G401.6 (cell line): ENCODE results near the gene HOXA4.

Experiments used
- FAIRE-seq: peaks from 2 replicates; lab custom pipeline; 2012; peaks lifted over from hg19 to GRCh38; lab: Jason Lieb, UNC

The HOXA4 gene

DNA sequence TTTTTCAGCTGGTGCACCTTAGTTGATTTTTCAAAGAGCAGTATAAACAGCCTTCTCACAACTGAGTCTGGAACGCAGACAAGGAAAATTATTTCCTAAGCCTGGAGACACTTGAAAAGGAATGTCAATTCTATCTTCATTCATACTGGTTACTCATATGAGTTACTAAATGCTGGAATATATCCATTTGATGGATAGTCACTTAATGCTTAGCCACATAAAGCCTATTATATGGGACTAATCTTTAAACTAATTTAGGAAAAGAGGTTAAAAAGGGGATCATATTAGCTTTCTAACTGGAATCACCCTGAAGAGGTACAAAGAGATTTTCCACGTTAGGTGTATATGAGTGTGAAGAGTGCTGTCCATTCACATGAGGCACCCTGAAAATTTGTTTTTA, 1.7 kb upstream of the HOXA4 start:
- peak; percentile 56 for FAIRE-seq

DNA sequence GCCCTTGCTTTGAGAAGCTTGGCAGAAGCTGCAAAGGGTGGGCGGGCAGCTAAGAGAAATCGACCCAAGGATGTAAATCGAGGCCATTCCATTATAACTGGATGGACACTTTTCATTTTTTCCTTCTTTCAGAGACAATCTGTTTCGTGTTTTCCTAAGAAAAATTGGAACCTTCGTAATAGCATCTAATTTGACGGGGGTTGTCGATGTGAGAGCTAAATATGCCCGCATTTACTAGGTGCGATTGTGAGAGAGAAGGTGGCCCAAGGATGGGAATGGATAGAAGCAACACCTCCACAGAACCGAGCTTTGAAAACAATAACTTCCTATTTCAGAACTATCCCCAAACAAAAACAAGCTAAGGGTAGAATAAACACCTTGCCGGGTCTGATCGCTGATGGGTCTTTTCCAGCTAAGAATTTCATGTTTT, 848 bp upstream of the HOXA4 start:
- peak; percentile 67 for FAIRE-seq

DNA sequence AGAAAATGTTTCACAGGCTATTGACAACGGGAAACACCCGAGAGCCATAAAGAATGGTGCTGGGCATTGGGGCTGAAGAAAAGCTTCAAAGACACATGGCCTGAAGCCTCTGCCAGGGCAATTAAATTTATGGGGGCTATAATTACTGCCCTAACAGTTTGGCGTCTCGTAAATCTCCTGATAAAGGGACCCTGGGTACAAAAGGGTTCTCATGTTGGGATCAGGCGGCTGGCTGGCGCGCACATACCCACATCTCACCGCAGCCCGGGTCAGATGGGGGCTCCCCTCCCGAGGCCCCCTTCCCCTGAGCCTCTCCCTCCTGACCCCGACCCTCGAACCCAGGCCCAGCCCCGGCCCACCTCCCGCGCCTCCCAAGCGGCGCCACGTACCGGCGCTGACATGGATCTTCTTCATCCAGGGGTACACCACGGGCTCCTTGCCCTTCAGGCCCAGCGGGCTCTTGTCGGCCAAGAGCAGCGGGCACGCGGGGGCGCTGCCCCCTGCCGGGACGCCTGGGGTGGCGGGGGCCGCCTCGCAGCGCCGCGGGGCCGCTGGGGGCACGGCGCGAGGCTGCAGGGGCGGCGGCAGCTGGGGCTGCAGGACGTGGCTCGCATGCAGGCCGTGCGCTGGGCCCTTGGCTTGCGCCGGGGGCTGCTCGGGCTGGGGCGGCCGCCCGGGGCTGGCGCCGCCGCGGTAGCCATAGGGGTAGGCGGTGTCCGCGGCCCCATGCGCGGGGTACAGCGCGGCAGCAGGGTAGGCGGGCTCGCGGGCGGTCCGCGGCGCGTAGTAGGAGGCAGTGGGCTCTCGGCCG, 623 bp downstream of the HOXA4 start:
- FAIRE-seq = no peak

DNA sequence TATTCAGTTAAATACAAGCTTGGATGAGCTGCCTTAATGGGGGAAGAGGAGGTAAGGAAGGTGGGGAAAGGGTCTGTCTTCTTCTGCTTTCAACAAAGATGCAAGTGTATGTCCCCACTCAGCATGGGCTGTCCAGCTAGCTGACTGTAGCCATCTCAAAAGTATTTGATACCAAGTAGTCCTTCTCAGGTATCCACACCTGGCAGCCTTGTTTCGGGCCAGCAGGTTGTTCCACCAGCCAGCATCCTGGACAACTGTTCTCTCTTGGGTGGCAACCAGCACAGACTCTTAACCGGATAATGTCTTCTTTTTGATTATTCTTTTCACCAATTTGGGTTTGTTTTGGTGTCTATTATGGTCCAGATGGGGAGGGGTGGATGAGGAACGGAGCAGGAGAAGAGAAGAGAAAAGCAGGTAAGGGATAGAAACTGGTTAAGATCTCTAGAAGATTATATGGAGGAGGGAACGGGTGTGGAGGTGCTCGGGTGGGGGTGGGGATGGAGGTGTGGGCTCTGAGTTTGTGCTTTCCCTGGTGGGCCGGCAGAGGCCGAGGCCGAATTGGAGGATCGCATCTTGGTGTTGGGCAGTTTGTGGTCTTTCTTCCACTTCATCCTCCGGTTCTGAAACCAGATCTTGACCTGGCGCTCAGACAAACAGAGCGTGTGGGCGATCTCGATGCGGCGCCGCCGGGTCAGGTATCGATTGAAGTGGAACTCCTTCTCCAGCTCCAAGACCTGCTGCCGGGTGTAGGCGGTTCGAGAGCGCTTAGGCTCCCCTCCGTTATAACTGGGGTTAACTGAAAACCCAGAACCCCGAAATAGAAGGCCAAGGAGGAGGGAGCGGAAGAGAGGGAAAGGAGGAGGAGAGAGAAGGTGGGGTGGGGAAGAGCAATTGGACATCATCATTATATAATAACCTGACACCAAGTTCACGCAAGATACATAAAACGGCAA, 1.5 kb downstream of the HOXA4 start:
- no peak for FAIRE-seq

DNA sequence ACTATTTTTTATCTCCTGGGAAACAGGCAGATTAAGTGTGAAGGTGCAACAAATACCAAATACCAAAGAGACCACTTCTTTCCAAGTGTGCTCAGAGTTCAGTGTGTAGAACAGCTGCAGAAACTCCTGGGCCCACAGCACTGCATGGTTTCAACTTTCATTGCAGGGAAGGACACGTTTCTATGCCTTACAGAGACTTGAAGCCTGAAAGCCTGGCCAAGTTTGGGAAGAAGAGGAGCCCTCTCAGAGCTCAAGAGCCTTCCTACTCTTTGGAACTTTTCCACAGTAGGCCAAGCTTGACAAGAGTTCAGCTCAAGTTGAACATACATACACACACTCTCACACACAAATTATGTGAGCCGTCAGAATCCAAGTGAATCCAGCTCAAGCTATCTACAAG, 2.5 kb downstream of the HOXA4 start:
- FAIRE-seq = peak; percentile 93

DNA sequence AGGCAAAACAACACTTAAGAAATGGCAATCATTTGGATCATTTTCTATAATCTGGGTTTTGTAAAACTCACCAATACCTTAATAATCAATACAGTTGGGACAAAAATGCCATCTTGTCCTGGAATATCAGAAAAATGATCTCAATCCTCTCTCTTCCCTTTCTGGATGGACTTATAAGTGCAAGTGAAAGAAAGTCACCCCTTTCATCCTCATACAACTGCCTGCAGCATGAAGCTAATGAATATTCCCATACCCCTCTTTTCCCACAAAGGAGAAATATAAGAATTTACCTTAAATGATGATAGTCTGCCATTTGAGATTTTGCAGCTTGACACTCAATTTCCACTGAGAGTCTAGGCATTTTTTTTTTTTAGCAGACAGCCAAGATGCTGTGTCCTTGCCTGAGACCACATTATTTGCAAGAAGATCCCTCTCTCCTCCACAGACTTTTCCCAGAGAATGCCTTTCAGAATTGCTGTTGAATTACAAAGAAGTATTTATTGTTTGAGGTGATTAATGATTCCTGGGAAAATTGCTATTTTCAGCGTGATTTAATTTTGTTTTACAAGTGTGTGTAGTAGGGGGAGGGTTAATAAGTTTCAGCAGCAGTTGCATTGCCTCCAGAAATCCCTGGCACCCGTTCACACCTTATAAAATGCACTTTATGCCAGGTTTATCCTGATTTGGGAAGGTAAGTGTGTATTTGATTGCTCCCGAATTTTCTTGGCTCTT, 3.8 kb downstream of the HOXA4 start:
- no peak for FAIRE-seq

DNA sequence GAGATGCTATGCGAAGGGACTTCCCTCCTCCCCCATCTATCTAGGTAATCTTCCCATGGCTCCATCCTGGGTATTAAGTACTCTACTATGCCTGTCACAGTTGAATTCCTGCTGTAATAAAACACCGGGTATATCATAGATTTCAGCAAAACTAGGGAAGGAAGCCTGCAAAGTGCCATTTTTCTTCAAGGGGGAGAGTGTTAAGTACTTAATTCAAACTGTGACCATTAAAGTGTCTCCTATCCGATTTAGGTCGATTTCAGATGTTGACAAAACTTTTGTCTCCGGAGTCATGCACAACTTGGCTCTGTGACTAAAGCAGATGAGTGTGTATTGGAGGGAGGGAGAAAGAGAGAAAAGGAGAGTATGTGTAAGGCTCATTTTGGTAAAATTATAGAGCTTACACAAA, 4.6 kb downstream of the HOXA4 start:
- no peak for FAIRE-seq

DNA sequence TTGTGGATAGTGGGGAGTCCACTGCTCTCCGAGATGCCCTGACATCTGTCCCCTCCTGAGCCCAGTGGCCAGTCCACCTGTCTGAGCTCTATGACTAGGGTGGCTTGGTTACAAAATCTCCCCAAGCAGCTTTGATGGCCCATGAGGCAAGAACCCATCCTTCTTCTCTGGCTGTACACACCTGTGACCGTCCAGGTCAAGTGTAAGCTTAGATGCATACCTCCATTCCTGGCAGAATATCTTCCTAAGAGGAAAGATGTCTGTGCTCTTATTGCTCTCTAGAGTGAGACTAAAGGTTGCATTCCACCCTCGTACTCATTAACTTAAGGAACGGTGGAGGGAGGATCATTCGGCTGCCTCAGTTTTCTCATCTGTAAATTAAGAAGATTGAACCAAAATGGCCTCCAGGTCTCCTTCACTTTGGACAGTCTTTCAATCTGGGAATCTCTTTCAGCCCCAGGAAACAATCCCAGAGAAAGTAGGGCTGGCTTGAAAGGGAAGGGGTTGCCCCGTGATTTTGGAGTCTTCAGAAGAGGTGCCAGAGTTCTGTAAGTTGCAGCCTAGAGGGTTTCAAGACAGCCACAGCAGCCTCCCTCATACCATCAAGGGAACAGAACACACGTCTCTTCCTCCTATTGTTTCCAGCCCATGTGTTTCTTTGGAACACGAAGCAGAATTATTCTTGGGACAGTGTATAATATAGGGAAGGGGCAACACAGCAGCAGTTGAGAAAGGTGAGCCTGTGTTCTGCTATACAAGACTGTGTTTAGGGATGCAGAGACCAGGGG, 5.5 kb downstream of the HOXA4 start:
- FAIRE-seq = no peak

DNA sequence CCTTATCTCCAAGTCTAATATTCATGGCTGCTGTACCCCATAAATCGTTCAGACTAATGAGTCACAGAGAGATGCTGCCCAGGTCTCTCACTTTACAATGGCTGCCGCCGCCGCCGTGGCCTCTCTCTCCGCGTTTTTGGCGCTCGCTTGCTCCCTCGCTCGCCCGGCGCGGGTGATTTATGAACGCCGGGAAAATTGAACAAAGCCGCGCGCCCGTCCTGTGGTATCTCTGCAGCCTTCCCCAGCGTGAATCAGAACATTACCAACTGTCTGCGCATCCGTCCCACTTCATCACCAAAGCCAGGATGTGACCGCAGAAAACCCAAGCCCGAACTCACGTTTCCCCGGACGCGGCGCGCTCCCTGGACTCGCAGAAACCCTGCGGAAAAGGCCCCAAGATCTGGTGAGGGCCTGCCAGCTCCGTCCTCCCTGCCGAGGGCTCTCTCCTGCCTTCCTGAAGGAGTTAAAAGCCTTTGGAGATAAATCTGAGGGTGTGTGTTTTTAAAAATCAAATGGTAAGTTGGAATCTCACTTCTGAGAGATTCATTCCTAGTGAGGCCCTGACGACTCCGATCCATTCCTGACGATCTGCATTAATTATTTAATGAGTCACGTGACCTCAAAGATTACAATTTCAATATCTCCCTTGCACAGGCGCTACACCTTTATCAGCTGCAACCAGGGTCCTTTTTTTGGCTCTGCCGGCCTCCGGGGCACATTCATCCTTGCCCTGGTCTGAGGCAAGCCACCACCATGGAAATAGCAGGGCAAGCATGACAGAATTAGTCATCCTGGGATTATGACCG, 6.3 kb downstream of the HOXA4 start:
- FAIRE-seq = no peak

DNA sequence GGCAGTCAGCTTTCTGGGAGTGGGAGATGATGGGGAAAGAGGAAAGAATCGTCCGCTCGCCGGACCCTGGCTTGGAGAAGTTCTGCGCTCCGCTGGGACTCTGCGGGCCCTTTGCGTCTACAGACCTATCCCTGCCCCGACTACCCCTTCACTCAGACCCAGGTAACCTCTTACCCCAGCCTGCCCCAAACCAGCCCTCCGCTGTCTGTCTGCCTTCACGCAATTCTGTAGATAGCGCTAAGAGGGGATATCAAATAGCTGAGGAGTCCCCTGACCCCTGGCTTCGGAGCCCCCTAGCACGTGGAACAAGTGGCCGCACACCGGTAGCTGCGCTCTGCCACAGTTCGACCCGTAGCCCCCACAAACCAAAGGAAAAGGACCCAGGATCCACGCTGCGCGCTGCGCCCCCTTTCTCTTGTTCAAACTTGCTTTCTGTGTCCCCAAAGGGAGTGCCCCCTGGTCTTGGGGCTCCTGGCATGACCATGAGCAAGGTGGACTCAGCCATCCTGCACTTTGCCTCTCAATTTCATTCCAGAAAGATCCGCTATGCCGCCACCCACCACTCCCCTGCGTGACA, 7.0 kb downstream of the HOXA4 start:
- FAIRE-seq = no peak

DNA sequence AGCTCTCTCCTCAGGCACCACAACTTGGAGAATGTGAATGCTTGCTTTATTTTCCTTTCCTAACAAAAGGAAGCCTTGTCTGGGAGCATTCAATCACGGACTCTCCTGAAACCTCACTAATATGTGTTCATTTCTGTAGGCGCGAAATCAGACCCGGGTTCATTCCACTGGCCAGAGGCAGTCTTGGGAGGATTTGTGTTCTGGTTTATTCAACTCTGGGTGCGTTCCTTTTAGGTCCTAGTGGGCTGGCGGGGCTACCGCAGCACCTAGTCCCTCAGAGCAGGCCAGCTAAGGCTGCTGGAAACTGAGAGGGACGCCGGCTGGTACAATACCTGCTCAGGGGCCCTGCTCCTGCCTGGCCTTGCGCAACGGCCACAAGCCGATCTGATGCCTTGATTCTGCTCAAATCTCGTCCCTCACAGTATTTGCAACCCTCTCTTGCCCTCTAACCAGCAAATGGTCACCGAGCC, 7.5 kb downstream of the HOXA4 start:
- FAIRE-seq = peak; percentile 78

DNA sequence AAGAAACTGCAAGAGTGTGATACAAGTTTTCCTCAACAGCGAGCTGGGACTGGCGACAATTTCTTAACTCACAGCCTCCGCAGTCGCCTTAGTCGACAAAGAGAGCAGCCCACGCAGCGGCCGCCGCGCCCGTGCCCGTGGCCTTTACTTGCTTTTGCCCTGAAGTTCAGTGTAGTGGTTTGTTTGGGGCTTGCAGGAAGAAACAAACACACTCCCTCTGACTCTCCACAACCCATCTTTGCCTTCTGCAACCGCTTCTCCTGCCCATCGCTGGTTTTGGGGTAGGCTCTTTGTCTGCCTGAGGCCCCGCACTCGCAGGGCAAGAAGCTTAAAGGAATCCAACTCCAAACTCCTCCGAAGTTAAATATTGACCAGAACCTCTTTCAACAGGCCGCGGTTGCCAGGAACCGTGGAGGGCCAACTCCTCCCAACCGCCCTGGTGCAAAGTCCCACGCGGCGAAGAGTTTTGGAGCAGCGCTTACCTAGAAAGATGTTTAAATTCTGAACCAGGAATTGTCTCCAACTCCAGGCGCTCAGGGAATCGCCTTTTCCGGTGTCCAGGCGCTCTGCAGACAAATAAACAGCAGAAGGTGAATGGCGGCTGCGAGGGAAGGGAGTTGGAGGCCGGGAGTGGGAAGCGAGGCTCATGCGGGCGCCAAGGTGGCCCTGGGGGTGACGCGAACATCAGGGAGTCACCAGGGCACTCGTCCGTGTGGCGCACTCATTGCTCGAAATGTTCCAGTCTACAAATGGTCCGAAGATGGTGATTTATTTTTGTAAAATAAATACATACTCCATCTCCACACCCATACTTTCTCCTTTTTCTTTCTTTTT, 8.3 kb downstream of the HOXA4 start:
- no peak for FAIRE-seq

DNA sequence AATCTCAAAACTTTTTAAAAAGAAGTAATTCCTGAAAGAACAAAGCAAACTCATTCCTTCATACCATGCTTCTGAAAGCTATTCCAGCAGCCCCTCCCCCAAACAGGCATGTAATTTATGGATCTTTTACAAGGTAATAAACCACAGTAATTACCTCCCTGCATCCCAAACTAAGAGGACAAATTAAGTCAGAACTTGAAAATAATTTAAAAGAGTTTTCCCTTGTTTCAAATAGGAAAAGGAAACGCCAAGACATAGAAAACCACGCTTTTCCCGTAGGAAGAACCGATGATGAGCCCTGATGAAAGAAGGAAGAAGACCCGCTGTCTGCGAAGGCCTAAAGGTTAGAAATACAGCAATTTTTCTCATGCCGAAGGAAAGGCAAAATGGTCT, 8.9 kb downstream of the HOXA4 start:
- FAIRE-seq = no peak

DNA sequence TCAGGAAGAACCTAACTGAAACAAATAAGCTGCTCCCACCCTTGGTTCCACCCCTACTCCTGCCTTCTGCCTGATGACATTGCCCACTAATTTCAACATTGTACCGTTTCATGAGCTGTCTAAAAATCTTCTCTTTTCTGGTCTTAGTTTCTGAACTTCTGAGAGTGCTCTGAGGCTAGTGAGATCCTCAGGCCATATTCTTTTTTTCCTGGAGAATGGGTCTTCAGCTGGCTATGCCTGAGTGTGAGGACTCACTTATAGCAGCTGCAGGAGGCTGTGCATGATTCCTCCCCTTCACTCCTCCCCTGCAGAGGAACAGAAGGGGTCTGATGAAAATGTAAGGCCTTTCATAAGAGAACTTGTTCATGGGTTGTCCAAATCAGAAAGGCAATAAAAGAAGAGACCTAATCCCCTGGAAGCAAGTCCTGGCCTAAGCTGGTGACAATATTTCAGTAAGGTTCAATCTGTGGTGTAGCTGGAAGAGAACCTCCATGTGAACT, 11.1 kb downstream of the HOXA4 start:
- peak; percentile 50 for FAIRE-seq

DNA sequence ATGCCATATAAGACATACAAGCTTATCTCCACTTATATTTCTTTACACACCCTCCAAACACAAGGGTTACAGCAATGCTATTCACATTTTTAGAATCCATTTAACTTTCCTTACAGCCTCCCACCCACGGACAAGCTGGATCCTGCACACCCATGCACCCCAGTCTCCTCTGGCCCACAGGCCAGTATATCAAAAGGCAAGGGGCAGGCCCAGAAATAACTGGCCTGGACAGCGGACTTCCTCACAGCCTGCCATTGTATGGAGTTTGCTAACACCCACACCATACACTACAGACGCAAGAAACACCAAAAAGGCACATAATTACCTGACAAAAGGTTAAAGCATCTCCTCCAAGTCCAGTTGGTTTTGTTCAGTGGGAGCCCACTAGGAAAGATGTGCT, 12.0 kb downstream of the HOXA4 start:
- FAIRE-seq = no peak

DNA sequence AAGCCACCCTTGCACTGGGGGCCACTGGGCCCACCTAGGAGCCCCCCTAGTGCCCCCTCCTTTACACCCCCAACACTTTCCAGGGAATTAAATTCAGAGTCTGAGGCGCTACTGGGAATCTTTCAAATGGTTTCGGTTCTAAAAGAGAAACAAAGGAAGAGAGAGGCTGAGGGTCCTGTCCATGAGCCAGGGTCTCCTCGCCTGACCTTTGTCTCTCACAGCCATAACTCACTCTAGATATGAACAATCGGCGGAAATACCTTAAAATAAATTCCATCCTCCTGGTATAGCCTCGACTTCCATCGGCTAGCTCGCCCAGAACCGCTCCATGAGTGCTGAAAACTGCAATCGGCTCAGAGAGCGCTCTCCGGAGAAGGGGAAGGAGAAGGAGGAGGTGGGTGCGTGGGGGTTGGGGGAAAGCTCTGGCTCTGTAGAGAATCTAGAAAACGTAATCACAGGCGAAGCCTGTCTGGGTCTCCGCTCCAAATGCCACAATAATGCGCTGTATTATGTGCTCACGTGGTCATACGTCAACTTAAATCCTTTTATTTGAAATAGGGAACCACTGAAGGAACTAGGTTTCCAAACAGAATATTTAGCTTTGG, 12.6 kb downstream of the HOXA4 start:
- FAIRE-seq = no peak

DNA sequence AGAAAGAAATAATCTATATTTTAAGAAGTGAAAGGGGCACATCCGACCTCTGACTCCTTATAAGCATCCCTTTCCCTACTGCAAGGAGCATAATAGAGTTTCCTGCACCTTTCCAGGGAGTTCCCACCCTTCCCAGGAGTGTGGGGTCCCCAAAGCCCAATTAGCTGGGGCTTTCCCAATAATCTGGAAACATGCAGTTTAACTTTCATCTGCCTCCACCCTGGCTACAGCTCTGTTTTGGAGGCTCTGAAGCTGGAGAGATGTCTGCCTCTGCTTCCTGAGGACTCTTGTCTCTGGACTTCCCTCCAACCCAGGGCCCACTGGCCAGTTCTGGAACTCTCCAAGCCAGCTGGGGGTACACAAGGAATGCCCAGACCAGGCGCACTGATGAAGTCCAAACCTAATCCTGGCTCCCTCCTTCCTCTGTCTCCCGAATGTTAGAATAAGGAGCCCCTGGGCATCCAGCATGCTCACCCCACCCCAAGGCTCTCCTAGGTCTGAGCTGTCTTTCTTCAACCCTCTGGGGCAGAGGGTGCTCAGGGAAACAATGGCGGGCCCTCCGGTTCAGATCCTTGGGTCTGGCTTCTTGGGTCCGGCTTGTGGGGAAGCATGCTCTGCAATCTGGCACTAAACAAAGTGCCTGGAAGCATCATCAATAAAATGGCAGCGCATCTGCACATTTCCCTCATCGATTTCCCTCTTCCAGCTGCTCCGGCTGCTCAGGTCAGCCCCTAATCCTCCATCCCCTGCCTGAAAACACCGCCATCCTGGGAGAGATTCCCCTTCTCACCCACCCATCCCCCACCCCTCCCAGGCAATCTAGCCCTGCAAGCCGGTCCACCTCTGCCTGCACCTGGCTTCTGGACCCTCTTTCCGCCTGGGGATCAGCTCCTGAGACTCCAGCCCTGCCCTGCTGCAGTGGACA, 13.3 kb downstream of the HOXA4 start:
- FAIRE-seq = no peak
